Ramos (cell line): ENCODE data around the gene AIG1.
"Not testable (repeated sequence)": the region's sequence is repeated elsewhere in the genome, so short reads cannot be mapped to it uniquely, and the experiment has no call there.

Source experiments
- in situ Hi-C: fragments of 300-500 bp; cut with MboI; formaldehyde crosslinking; loops from one replicate; pipeline ENCODE4 v1.14.3; 2022; ENCODE audit warnings: low sequenced_read_pairs; ENCODE audit not compliant: unreplicated experiment

AIG1 gene

DNA sequence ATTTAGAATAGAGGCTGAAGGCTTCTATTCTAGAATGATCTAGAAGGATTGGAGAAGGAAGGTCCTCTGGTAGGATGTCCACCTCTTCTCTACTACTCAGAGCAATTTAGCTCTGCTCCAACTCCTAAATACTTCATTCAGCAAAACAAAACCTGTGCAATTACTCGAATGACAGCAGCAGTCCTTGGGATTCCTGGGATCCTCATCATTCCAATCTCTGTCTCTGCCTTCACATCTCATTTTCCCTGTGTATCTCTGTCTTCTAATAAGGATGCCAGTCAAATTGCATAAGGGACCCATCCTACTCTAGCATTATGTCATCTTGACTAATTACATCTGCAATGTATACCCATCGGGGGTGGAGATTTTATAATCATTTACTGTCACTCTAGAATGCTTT is 5.5 kb upstream of the AIG1 start:
- in situ Hi-C loops: no loop called here

DNA sequence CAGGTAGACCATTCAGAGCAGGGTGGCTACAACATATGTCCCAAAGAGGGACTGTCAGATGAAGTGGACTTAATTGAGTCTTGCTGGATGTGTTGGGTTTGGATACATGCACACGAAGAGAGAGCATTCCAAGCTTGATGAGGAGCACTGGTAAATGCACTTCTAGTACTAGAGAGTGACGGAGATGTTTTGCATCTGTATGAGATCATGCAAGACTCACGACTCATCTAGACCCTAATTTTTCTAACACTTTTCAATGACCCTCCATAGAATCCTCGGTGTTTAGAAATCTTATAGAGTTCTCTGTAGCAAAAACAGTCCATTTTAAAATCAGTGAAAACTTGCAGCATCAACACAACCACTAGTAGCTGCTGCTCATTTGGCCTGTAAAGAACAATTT is 4.8 kb upstream of the AIG1 start:
- in situ Hi-C loops: no loop called here

DNA sequence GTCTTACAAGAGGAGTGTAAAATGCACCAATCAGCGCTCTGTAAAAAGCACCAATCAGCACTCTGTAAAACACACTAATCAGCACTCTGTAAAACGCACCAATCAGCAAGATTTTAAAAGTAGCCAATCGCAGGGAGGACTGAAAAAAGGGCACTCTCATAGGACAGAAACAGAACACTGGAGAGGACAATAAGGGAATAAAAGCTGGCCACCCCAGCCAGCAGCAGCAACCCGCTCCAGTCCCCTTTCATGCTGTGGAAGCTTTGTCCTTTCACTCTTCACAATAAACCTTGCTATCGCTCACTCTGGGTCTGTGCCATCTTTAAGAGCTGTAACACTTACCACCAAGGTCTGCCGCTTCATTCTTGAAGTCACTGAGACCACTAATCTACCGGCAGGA is 1.7 kb upstream of the AIG1 start:
- in situ Hi-C loops: no loop called here

DNA sequence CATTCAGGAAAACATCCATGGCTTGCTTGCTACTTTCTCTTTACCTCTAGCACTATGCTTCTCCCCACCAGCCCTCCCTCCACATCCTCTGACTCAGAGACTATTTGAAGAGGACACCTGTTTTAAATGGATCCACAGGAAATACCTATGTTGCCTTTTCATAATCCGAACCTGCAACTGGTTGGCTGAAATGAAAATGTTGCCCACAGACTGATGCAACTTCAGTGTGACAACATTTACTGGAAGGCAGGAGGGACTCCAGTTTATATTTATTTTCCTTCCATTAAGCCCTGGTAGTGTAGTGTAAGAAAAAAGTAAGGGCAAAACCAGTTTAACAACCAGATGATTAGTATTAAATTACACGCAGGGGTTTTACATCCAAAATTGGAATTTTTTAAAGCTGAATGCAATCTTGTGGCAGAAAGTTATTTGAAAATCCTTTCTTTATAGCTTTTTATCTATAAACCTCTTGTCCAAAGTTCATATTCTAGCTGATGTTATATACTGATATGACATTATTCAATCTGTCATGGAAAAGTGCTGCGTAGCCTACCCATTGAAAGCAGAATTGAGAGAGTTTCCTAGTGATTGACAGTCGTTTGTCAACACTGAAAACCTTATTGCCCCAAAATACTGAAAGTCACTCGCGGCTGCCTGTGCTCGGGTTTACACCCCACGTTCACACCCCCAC is 881 bp upstream of the AIG1 start:
- in situ Hi-C loops: no loop called here

DNA sequence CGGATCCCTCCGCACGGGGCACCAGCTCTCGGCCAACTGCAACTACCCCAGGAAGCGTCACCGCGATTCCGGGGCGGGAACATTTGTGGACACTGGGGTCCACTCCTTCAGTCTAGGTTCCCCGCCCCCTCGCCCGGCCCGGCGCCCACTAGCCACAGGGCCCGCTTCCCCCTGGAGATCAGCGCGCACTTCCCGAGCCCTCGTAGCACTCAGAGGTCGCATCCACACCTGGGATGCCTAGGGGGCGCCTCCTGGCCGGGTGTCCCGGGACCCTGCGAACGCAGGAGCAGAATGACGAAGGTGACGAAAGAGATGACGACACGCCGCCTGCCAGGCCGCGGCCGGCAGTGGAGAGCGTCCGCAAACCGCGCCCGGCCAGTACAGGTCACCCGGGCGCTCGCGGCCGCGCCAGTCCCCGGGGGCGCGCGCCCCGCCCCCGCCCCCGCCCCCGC is 309 bp upstream of the AIG1 start:
- in situ Hi-C loops: no loop called here

DNA sequence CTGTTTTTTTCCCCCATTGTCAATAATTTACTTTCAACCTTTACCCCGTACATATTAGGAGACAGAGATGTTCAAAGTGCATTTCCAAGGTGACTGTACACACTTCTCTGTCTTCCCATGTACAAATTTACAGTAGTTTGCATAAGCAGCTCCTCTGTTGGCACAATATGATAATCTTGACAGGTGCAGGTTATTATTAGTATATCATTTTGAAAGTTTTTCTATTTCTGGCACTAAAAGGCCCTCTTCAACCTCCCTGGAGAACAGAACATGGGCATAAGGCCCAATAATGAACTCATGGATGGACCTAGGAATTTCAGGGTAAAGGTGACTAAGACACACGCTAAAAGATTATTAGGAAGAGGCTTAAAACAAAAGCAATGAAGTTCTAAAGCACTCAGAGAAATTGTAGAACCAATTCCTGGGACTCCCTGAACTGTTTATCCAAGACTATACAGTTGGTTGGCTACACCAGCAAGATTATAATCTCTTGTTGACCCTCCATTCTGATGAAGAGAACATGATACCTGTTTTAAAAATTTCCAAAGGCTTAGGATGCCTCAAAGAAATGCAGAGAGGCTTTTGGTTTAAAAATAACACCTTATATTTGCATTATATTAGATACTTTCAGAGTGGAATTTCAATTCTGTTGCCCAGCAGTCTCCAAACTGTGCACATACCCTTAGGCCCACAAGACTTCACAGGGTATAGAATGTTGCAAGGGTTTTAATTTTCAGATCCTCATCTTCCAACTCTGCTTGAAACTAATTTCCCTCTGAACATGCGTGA is 1.1 kb downstream of the AIG1 start:
- in situ Hi-C loops: no loop called here

DNA sequence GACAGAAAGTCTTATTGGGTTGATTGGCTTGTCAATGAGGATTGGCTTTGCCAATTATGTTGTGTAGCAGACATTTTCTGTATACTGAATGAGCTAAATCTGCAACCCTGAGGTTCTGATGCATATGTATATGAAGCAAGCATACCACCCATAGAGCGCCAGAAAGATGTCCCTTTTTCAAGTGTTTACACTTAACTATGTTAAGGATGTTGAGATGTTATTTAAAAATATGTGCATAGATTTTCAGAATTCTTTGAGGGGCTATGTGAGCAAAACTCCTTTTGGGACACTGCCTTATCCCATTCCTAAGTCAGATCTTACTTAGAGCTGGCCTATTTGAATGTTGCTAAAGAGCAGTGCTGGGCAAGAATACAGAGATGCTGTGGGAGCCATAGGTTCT is 1.9 kb downstream of the AIG1 start:
- in situ Hi-C loops: no loop called here

DNA sequence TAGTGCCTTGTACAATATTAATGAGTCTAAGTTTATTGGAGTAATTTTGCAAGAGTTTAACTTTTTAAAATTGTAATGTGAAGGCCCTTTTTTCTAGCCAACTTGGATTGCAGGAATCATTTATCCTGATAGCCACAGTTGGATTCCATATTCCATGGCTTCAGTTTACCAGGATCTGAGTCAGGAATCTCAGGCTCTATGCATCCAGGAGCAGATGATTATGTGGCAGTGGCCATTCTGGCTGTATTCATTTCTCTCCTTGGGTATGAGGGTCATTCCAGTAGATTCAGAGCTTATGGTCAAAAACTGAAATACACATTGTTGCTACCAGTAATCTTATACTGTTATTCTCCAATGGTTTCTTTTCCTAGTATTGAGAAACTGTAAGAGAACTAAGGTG is 2.9 kb downstream of the AIG1 start:
- in situ Hi-C loops: no loop called here

DNA sequence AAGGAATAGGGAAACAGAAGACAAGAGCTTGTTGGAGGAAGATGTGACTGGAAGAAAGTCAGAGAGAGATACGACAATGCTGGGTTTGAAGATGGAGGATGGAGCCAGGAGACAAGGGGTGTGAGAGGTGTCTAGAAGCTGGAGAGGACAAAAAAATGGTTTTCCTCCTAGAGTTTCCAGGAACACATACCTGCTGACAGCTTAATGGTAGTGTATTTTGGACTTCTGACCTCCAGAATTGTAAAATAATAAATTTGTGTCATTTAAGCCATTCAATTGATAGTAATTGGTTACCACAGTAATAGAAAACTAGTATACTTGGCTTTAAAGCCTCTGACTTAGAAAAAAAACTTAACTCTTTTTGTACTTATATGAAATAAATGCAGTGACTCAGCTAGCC is 3.6 kb downstream of the AIG1 start:
- in situ Hi-C loops: no loop called here

DNA sequence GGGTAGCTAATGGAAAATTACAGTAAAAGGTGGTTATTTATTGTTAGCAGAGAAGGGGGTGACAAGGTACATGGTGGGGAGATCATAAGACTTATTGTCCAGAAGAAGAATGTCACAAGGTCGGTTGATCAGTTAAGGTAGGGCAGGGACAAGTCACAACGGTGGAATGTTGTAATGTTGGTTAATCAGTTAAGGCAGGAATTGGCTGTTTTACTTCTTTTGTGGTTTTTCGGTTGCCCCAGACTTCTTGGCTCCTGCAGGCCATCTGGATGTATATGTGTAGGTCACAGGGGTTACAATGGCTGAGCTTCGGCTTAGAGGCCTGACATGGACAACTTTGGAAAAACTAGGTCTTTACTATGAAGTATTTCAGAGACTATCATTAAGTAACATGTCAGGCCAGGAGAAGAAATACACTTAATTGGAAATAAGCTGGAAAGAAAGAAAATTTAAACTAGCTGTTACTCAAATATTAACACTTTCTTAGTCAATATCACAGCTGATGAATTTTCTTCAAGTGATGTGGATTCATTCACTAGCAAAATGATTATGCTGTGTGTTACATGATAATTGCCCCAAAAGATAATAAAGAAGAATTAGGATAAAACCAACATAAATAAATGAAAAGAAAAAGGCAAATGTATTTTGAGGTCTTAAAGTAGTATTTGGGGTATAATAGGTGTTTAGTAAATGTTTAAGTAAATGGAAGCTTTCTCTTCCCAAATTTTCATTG is 4.4 kb downstream of the AIG1 start:
- in situ Hi-C loops: no loop called here

DNA sequence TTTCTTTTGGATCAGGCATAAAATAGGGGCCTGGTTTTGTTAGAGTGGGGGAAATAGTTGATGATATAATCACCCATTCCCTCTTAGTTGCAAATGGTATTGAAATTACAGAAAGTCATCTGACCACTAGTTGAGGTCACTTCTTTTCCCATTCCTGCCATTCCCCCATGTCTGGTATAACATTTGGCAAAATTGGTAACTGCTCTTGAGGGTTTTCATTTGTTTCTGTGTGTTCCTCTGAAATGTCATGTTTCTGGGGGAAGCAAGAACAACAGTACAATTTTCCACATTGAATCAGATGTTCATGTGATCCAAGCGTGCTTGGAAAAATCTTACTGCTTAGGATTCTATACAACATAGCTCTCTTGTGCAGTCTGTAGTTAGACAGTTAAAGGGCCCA is 7.3 kb downstream of the AIG1 start:
- in situ Hi-C loops: no loop called here

DNA sequence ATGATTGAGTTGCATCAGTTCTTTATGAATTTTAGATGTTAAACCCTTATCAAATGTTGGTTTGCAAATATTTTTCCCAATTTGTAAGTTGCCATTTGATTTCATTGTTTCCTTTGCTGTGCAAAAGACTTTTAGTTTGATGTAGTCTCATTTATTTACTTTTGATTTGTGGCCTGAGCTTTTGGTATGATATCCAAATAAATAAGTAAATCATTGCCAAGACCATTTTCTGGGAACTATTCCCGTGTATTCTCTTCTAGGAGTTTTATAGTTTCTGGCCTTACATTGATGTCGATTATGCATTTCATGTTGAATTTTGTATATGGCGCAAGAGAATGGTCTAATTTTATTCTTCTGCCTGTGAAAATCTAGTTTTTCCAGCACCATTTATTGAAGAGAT is 13.4 kb downstream of the AIG1 start:
- in situ Hi-C loops: no loop called here

DNA sequence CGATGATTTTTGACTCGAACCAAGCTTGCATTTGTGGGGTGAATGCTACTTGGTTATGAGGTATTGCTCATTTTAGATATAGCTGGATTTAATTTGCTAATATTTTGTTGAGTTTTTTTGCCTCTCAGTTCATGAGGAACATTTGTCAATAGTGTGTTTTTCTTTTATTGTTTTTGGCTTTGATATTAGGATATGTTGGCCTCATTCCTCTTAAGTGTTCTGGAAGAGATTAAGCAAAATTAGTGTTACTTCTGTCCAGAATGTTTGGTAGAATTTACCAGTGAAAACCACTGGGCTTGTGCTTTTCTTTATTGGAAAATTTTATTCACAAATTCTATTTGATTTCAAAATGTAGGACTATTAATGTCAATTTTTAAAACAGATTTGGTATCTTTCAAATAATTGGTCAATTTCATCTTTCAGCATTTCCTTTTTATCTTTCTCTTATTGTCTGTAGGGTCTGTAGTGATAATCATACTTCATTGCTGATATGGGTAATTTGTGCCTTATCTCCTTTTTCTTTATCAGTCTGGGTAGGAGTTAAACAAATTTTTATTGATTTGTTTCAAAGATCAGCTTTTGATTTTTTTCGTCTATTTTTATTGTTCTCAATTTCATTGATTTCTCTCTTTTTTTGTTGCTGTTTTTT is 14.1 kb downstream of the AIG1 start:
- in situ Hi-C loops: no loop called here

DNA sequence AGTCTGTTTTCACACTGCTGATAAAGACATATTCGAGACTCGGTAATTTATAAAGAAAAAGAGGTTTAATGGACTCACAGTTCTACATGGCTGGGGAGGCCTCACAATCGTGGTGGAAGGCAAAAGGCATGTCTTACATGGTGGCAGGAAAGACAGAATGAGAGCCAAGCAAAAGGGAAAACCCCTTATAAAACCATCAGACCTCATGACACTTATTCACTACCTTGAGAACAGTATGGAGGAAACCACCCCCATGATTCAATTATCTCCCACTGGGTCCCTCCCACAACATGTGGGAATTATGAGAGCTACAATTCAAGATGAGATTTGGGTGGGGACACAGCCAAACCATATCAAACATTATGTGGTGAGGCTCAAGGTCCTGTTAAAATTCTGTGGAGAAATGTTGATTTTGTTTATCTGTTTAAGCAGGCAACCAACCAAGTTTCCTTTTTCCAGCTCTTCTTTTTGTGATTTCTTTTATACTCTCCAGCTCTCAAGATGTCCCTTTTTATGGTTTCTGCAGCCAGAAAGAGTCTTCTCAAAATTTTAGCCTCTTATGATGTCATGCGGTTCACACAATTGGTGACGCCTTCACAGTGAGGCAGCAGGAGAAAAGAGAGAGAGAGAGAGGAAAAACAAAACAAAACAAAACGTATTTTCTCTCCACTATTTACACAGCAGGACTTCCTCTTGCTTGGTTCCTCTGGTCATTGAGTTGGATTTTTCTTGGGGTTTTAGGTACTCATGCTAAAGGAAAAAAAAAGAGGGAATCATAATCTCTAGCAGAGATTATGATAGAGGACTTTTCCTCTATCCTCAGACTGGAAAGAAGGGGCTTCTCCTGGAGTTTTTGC is 18.0 kb downstream of the AIG1 start:
- in situ Hi-C loops: no loop called here

DNA sequence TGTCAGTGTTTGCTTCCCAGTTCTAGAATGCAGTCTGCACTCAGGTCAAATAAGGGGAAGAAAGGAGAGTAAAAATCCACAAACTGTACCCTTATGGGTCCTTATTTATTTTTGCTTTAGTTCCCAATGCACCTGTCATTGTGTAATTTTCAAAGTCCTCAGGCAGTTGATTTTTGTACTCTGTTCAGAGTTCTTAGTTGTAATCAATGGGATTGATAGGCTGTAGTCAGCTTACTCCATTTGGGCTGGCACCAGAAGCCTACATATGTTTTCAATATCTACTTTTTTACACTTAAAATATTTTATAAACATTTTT is 18.6 kb downstream of the AIG1 start:
- in situ Hi-C loops: no loop called here

DNA sequence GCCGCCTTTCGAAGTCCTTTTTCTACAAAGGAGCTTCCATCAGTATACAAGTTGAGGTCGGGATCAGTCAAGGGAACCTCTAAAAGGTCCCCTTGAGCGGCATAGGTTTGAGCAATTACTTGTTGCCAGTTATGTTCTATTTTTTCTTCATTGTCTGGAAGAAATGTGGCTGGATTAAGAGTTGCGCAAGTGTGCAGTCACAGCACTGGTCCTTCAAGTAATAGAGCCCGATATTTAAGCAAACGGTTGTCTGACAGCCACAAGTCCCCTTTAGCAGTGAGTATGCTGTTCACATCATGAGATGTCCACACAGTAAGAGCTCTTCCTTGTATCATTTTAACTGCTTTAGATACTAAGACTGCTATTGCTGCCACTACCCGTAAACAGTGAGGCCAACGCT is 21.6 kb downstream of the AIG1 start:
- in situ Hi-C loops: not testable (repeated sequence)

DNA sequence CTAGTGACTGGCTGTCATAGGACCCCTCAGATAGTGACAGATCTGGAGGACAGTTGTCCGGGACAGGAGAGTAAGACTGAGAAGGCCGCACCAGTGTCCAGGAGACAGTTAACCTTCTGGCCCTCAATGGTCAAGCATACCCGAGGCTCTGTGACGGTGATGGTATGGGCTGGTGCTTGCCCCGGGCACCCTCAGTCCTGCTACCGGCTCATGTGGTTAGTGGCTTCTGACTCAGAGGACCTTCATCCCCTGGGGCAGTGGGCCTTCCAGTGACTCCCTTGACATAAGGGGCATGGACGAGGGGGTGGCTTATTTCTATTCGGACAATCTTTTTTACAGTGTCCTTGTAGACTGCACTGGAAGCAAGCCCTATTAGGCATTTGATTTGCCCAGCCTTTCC is 23.3 kb downstream of the AIG1 start:
- in situ Hi-C loops: not testable (repeated sequence)

DNA sequence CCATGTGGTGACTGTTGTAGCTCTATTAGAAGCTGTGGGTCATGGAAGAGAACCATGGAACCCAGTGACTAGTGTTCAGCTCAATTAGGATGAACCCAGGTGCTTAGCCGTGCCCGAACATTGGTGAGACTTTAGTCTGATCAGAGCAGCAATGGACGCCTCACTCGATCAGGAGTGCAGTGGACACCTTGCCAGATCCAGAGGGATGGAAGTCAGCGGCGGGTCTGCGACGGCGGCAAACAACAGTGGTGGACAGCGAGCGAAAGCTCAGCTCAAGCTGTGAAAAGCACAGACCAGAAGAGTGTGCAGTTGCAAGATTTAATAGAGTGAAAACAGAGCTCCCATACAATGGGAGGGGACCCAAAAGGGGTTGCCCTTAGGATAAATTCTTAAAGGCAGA is 26.6 kb downstream of the AIG1 start:
- in situ Hi-C loops: not testable (repeated sequence)

DNA sequence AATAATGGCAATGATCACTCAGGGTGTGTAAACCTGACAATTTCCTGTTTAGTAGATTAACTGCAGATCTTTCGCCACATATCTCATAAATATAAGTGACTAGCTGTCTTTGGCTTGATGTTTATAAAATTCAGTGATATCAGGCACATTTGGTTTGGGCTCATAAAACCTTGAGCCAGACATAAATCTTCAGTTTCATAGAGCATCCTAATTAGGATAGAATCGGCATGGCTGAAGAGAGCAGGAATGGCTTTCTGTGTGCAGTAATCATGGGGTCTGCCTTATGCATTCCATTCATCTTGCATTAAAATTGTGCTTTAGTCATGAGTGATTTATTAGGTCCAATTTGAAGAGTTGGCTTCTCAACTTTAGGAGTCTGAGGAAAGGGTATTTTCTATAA is 27.2 kb downstream of the AIG1 start:
- in situ Hi-C loops: no loop called here
